C4-2B (cell line): Measurements from ENCODE around the gene EIF1.

Experiments
- H3K27ac ChIP-seq: fragments of 450-650 bp; 2 replicates; pipeline ENCODE4 v1.5.1; 2017
- ZFX ChIP-seq: fragments of 450-650 bp; IDR thresholded peaks from 2 replicates; pipeline ENCODE4 v1.6.1; 2017
- TF ChIP-seq, protein P1 (sequence below): fragments of 450-650 bp; conservative IDR thresholded peaks from 2 replicates; pipeline ENCODE4 v1.5.1; 2017; ENCODE audit warnings: mild to moderate bottlenecking

EIF1 gene

DNA sequence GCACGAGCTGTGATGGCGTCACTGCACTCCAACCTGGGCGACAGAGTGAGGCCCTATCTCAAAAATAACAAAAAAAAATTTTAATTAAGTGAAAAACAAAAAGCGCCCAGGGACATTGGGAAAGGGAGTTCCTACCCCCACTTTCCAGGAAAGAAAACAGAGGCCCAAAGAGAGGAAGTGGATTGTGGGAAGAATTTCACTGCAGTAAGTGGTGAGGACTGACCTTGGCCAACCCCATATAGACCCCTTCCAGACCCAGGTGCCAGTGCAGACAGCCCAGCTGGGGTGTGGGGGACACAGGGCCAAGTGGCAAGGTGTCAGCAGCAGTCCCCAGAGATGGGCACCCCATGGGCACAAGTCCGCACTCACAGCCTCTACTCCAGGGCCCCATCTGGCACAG, 35.3 kb upstream of the EIF1 start:
- TF ChIP-seq, protein P1, sequence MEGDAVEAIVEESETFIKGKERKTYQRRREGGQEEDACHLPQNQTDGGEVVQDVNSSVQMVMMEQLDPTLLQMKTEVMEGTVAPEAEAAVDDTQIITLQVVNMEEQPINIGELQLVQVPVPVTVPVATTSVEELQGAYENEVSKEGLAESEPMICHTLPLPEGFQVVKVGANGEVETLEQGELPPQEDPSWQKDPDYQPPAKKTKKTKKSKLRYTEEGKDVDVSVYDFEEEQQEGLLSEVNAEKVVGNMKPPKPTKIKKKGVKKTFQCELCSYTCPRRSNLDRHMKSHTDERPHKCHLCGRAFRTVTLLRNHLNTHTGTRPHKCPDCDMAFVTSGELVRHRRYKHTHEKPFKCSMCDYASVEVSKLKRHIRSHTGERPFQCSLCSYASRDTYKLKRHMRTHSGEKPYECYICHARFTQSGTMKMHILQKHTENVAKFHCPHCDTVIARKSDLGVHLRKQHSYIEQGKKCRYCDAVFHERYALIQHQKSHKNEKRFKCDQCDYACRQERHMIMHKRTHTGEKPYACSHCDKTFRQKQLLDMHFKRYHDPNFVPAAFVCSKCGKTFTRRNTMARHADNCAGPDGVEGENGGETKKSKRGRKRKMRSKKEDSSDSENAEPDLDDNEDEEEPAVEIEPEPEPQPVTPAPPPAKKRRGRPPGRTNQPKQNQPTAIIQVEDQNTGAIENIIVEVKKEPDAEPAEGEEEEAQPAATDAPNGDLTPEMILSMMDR: no peak
- TF ChIP-seq ZFX: no peak
- no peak overlapping the region for H3K27ac ChIP-seq

DNA sequence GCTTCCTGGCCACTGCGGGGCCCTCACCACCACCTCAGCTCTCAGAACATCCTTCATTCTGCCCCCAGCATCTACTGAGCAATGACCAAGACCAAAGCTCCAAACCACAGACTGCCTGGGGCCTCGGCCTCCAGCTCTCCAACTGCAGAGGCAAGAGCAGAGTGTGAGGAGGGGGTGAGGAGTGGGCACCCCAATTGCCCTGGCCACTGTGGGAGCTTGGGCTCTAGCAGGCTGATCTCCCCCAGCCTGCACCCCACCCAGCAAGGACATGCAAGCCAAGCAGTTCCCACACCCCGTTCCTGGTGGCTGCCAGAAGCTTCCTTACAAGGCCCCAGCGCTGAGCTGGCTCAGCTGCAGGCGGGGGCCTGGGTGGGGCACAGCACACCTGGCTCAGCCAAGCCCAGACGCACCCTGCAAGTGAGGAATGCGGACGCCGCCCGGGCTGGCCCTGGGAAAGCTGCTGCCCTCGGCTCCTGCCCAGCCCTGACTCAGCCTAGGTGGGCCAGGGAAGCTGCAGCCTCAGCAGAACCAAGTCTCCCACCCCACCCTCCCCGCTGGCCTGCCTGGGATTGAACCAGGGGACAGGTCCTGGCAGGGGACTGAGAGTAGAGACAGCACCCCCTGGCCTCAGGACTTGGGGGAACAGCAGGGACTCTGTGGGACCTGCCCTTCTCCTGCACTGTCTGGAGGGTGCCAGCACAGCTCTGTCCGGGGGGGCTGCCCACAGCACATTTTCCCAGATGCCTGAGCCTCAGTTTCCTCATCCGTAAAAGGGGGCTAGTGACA, 34.6 kb upstream of the EIF1 start:
- TF ChIP-seq, protein P1: no peak
- no peak for TF ChIP-seq ZFX
- no peak overlapping the region for H3K27ac ChIP-seq

DNA sequence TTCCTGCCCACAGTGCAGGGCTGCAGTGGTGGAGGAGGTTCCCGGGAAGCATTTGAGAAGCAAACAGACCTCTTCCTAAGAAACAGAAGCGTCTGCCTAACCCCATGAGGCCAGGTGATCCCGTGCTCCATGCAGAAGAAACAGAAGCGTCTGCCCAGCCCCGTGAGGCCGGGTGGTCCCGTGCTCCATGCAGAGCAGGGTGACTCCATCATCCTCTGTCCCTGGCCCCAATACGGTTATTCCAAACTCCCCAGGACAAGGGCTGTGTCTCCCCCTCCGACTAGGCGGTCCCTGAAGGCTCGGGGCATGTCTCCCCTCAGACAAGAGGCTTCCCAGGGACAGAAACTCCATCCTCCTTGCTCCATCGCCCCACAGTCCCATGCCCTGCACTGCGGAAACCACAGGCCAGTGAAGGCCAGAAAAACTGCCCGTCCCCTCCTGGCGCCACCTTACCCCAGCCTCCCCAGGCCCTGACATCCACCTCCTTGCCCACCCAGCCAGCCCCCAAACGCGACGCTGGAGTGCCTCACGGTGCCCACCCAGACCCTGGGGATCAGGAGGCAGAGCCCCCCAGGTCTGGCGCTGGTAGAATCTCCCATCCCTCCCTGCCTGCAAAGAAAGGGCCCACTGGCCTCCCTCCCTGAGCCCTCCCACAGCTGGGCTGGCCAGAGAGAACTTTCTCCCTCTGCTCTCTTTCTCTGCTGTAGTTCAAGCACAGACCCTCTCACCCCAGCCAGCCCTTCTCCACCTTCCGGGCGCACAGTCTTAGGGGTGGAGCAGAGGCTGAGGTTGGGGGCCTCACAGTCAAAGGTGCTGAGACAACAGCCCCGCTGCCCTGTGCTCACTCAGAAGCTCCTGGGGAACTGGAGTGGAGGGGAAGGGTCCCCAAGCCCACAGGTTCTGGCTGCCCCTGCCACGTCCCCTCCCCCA, 33.7 kb upstream of the EIF1 start:
- H3K27ac ChIP-seq: no peak overlapping the region
- TF ChIP-seq ZFX: no peak
- TF ChIP-seq, protein P1: no peak

DNA sequence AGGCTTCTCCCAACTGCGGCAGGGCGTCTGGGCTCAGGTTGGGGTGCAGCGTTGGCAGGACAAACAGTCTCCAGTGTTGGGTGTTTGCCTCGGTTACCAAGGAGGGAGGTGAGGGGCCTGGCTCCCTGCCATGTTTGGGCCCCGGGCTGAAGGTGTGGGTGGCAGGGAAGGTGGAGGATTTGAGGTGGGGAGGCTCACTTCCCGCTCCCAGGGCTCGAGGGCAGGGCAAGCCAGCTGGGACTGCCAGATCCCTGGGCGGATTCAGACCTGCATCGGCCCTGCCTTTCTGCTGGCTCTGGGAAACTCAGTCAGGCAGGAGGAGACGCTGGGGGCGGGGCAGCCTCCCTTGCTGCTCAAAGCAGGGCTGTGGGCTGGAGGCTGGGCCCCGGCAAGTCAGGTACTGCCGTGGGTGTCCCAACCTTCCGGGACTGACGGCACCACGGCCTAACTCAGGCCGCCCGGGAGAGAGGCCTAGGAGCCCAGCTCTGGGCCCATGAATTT, 33.0 kb upstream of the EIF1 start:
- H3K27ac ChIP-seq: no peak overlapping the region
- no peak for TF ChIP-seq ZFX
- TF ChIP-seq, protein P1: no peak

DNA sequence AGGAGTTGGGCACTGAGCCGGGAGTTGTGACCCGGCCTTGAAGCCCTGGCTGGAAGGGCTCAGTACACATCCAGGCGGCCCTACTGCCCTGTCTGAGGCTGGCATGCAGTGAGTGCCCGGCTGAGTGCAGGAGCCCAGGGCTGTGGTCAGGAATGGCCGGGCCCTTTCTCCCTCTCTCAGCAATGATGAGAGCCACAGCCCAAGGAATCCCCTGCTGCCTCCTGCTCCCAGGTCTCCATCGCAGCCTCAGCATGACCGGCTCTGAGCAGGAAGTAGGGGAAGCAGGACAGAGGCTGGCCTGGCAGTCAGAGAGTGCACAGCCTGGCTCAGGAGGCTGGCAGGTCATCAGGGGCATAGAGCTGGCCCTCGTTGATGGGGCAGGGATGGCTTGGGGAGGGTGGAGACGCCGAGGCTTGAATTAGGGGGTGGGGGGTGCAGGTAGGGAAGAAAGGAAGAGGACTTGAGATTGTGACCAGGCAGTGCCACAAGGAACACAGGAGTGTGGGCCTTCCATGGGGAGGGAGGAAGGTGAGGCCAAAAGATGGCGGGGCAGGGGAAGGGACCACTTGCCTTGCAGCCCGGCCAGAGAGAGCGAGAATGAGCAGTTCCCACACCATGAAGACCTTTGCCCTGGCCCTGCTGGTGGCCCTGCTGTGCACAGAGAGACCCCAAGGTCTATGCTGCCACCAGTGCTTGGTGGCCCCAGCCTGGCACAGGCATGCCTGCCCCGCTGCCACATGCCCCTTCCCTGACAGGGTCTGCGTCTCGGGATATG, 32.2 kb upstream of the EIF1 start:
- H3K27ac ChIP-seq: no peak overlapping the region
- TF ChIP-seq ZFX: no peak
- TF ChIP-seq, protein P1: no peak

DNA sequence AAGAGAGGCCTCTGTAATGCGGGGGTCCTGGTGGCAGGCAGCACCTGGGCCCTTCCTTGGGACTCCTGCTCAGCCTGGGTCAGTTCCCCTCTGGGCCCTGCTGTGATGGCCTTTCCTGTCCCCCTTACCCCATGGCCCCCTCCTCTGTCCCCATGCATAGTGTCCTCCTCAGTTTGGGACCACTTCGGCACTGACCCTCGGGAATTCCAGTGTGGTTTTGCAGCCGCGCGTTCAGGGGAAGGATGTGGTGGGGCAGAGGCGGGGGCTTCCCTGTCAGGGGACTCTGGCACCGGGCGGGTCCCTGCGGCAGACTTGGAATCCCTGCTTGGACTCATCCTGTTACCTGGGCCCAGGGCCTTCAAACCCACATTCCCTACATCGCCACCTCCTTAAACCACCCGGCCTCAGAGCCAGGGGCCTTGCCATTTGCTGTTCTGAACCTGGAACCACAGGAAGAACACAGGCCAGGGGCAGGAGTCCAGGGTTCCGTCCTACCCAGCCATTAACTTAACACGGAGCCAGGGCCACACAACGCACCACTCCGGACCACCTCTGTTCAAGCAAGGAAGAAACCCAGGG, 31.4 kb upstream of the EIF1 start:
- TF ChIP-seq, protein P1: no peak
- TF ChIP-seq ZFX: no peak
- H3K27ac ChIP-seq: no peak overlapping the region
